Liver (tissue), 9 donors: ENCODE data around the gene DCXR. TPM values are rescaled to one million over a fixed set of nuclear protein-coding genes. Genes with fewer than 3 reads are reported as not detected.

Experiments used
- DNase-seq: peaks from one replicate; pipeline ENCODE4 v3.0.0-alpha.2; 2017; ENCODE audit warnings: low spot score
- H3K27ac ChIP-seq, 2 donors: one replicate each; pipeline ENCODE4 v1.7.0; 2013; ENCODE audit warnings: inconsistent platforms in 2 of 2, low read length in 2 of 2, control low read depth in 1 of 2, low read depth in 1 of 2, mild to moderate bottlenecking in 1 of 2
- H3K27me3 ChIP-seq, 4 donors: one replicate each; pipeline versions ENCODE4 v1.6.1 to v1.7.0; 2013; ENCODE audit warnings: low read length in 3 of 4, inconsistent platforms in 1 of 4, mild to moderate bottlenecking in 1 of 4, moderate library complexity in 1 of 4; ENCODE audit not compliant: control insufficient read depth in 4 of 4, insufficient read depth in 4 of 4
- H3K36me3 ChIP-seq, 4 donors: one replicate each; pipeline versions ENCODE4 v1.6.1 to v1.7.0; 2013; ENCODE audit warnings: low read length in 3 of 4, mild to moderate bottlenecking in 3 of 4, low read depth in 1 of 4, moderate library complexity in 1 of 4; ENCODE audit not compliant: control insufficient read depth in 4 of 4, insufficient read depth in 3 of 4
- H3K4me1 ChIP-seq, 4 donors: one replicate each; pipeline versions ENCODE4 v1.6.1 to v1.7.0; 2013; ENCODE audit warnings: low read length in 3 of 4, mild to moderate bottlenecking in 3 of 4, moderate library complexity in 1 of 4; ENCODE audit not compliant: control insufficient read depth in 4 of 4, insufficient read depth in 4 of 4
- H3K4me3 ChIP-seq, 3 donors: one replicate each; pipeline versions ENCODE4 v1.6.1 to v1.7.0; 2013; ENCODE audit warnings: low read length in 3 of 3, control low read depth in 1 of 3, low read depth in 1 of 3, mild to moderate bottlenecking in 1 of 3
- H3K9ac ChIP-seq, 2 donors: one replicate each; pipeline ENCODE4 v1.7.0; 2013; ENCODE audit warnings: low read length in 2 of 2, mild to moderate bottlenecking in 2 of 2, moderate library complexity in 2 of 2, control low read depth in 1 of 2, low read depth in 1 of 2
- H3K9me3 ChIP-seq, 4 donors: one replicate each; pipeline versions ENCODE4 v1.6.1 to v1.7.0; 2013; ENCODE audit warnings: low read length in 3 of 4; ENCODE audit not compliant: control insufficient read depth in 4 of 4
- ATF3 ChIP-seq: IDR thresholded peaks from 2 replicates; pipeline ENCODE4 v1.6.1; 2016; ENCODE audit warnings: antibody characterized with exemption
- EGR1 ChIP-seq, 2 donors: IDR thresholded peaks; 2 replicates each; pipeline ENCODE4 v1.6.1; 2016 to 2018; ENCODE audit warnings: antibody characterized with exemption in 2 of 2, low read depth in 2 of 2
- FOXA2 ChIP-seq: IDR thresholded peaks from 2 replicates; pipeline ENCODE4 v1.6.1; 2016; ENCODE audit warnings: antibody characterized with exemption
- GABPA ChIP-seq, 2 donors: IDR thresholded peaks in 1 of 2; conservative IDR thresholded peaks in 1 of 2; 2 replicates each; pipeline ENCODE4 v1.6.1; 2016; ENCODE audit warnings: antibody characterized with exemption in 2 of 2, mild to moderate bottlenecking in 1 of 2, moderate library complexity in 1 of 2
- JUND ChIP-seq, 2 donors: IDR thresholded peaks; 2 replicates each; pipeline ENCODE4 v1.6.1; 2016; ENCODE audit warnings: antibody characterized with exemption in 2 of 2
- NR2F2 ChIP-seq: IDR thresholded peaks from 2 replicates; pipeline ENCODE4 v1.6.1; 2016; ENCODE audit warnings: antibody characterized with exemption
- RAD21 ChIP-seq, 2 donors: IDR thresholded peaks; 2 replicates each; pipeline ENCODE4 v1.6.1; 2016; ENCODE audit warnings: antibody characterized with exemption in 2 of 2, mild to moderate bottlenecking in 2 of 2
- REST ChIP-seq: IDR thresholded peaks from 2 replicates; pipeline ENCODE4 v1.6.1; 2016; ENCODE audit warnings: antibody characterized with exemption, mild to moderate bottlenecking
- RXRA ChIP-seq, 2 donors: IDR thresholded peaks; 2 replicates each; pipeline ENCODE4 v1.6.1; 2017 to 2018; ENCODE audit warnings: antibody characterized with exemption in 2 of 2, mild to moderate bottlenecking in 1 of 2
- YY1 ChIP-seq: IDR thresholded peaks from 2 replicates; pipeline ENCODE4 v1.6.1; 2016; ENCODE audit warnings: antibody characterized with exemption, mild to moderate bottlenecking
- ZBTB33 ChIP-seq: IDR thresholded peaks from 2 replicates; pipeline ENCODE4 v1.6.1; 2016; ENCODE audit warnings: antibody characterized with exemption
- WGBS: extraction: QIAGEN DNeasy Blood & Tissue Kit; methylation state at CpG from one replicate; pipeline ENCODE4 v1.1.7; 2013; 5-methylcytosine and 5-hydroxymethylcytosine counted together
- polyA plus RNA-seq, 2 donors: library from polyadenylated mRNA; stranded (reverse) in 1 of 2; unstranded in 1 of 2; fragments of 200-250 nt in 1 of 2; fragments of >200 nt in 1 of 2; fragmentation: Nextera tagmentation in 1 of 2; extraction: Ambion mirVana in 1 of 2; gene quantifications; one replicate each; pipeline versions ENCODE4 v1.2.1 to v1.2.3, GENCODE V29; 2013 to 2015
- total RNA-seq, 2 donors: library from RNA; depleted of rRNA; stranded (reverse); fragments of >200 nt; gene quantifications; one replicate each; pipeline ENCODE4 v1.2.3, GENCODE V29; 2014
- donor health status: healthy.
- donor health status: healthy.
- donor health status: healthy.
- donor health status: healthy.
- donor health status: healthy.

The DCXR gene
- total and polyA plus RNA-seq, 4 donors, result 58.6 to 1,190 (median 585) TPM

- no peak for TF ChIP-seq REST
These were observed 12.8 kb upstream of the DCXR start (continued) for GRCh38 chr17:82050152-82050760.

- Histone ChIP-seq H3K27ac (peak overlapping the region; percentile 12), H3K9ac (no peak overlapping the region), H3K4me1 (peaks cover 23 to 73% (median 59%) of the 10 kb centered on the region in 4 donors), H3K36me3 (peaks cover 4 to 8% (median 4%) of the 10 kb centered on the region in 4 donors), H3K27me3 (no peaks in the 10 kb centered on the region), H3K9me3 (no peaks in the 10 kb centered on the region), H3K4me3 (no peak overlapping the region)
- no peak for TF ChIP-seq FOXA2
- no peak for DNase-seq
- WGBS, result 97% methylated on average over 16 of the region's 16 CpGs
These were observed 12.0 kb upstream of the DCXR start for GRCh38 chr17:82049521-82049971.

GRCh38 chr17:82049106-82049505, 11.6 kb upstream of the DCXR start:
- peak overlapping the region; percentile 12 for H3K27ac ChIP-seq
- TF ChIP-seq ZBTB33 (no peak), NR2F2 (no peak), JUND (IDR thresholded peaks at IDR 0.05) (no peak), RAD21 (IDR thresholded peaks at IDR 0.05) (no peak), YY1 (no peak), RXRA (IDR thresholded peaks at IDR 0.05) (no peak), GABPA (IDR thresholded peaks at IDR 0.05 in 1 of 2, conservative IDR thresholded peaks at IDR 0.05 in 1 of 2) (no peak), ATF3 (no peak), EGR1 (IDR thresholded peaks at IDR 0.05; ENCODE audit: low read depth in 2 of 2) (no peak), FOXA2 (no peak)
- H3K27me3 ChIP-seq, result no peaks in the 10 kb centered on the region
- no peak overlapping the region for H3K4me3 ChIP-seq
- no peak overlapping the region for H3K9ac ChIP-seq
- 87% methylated on average over 8 of the region's 8 CpGs for whole genome bisulfite sequencing
- no peaks in the 10 kb centered on the region for H3K9me3 ChIP-seq
- peaks cover 23 to 72% (median 59%) of the 10 kb centered on the region in 4 donors for H3K4me1 ChIP-seq
- DNase-seq, result no peak
- peaks cover 0 to 8% (median 2%) of the 10 kb centered on the region in 4 donors for H3K36me3 ChIP-seq
